DOHH2 (cell line): ENCODE measurements around the gene HLCS.

Experiments used
- H3F3A ChIP-seq: fragments of 200-600 bp; sonication (generic), shearing (Covaris generic); 2 replicates; pipeline ENCODE4 v1.6.0; 2016; ENCODE audit warnings: antibody characterized with exemption, mild to moderate bottlenecking; ENCODE audit not compliant: control insufficient read depth, insufficient read depth
- H3K27ac ChIP-seq: fragments of 200-600 bp; sonication (generic); 2 replicates; pipeline ENCODE4 v1.5.1; 2014; ENCODE audit warnings: low read depth, mild to moderate bottlenecking, low read length, moderate library complexity
- H3K27me3 ChIP-seq: fragments of 200-600 bp; sonication (generic); 2 replicates; pipeline ENCODE4 v1.6.1; 2014; ENCODE audit warnings: mild to moderate bottlenecking, low read length, mixed read lengths; ENCODE audit not compliant: control insufficient read depth
- H3K36me3 ChIP-seq: fragments of 200-600 bp; sonication (generic); 2 replicates; pipeline ENCODE4 v1.6.1; 2014; ENCODE audit warnings: mild to moderate bottlenecking, low read length, moderate library complexity, mixed read lengths; ENCODE audit not compliant: control insufficient read depth
- H3K4me1 ChIP-seq: fragments of 200-600 bp; sonication (generic); 2 replicates; pipeline ENCODE4 v1.6.1; 2014; ENCODE audit warnings: mild to moderate bottlenecking, low read length, mixed read lengths; ENCODE audit not compliant: control insufficient read depth
- H3K4me2 ChIP-seq: fragments of 200-600 bp; sonication (generic); 2 replicates; pipeline ENCODE4 v1.6.0; 2014; ENCODE audit warnings: mild to moderate bottlenecking, low read length, moderate library complexity
- H3K4me3 ChIP-seq: fragments of 200-600 bp; sonication (generic); 2 replicates; pipeline ENCODE4 v1.5.1; 2014; ENCODE audit warnings: mild to moderate bottlenecking, low read length, mixed read lengths
- H3K79me2 ChIP-seq: fragments of 200-600 bp; sonication (generic); 2 replicates; pipeline ENCODE4 v1.6.1; 2014; ENCODE audit warnings: mild to moderate bottlenecking, low read length, mixed read lengths; ENCODE audit not compliant: control insufficient read depth
- H3K9me2 ChIP-seq: fragments of 200-600 bp; sonication (generic); replicated peaks from 2 replicates; pipeline ENCODE4 v1.6.1; 2014; ENCODE audit warnings: mild to moderate bottlenecking, low read length, mixed read lengths; ENCODE audit not compliant: control insufficient read depth
- H3K9me3 ChIP-seq: fragments of 200-600 bp; sonication (generic); 2 replicates; pipeline ENCODE4 v1.6.1; 2014; ENCODE audit warnings: antibody characterized with exemption, low read length, mixed read lengths; ENCODE audit not compliant: control insufficient read depth, insufficient read depth
- H4K20me1 ChIP-seq: fragments of 200-600 bp; sonication (generic); 2 replicates; pipeline ENCODE4 v1.6.0; 2014; ENCODE audit warnings: low read depth, mild to moderate bottlenecking, antibody characterized with exemption, low read length, moderate library complexity; ENCODE audit not compliant: control insufficient read depth, insufficient read depth
- EZH2phosphoT487 ChIP-seq: fragments of 200-600 bp; sonication (generic); IDR thresholded peaks from 2 replicates; pipeline ENCODE4 v1.6.1; 2017; ENCODE audit warnings: borderline replicate concordance, mild to moderate bottlenecking, antibody characterized with exemption, low read length, moderate library complexity, mixed read lengths
- TF ChIP-seq, protein P1 (sequence below): fragments of 200-600 bp; sonication (generic); IDR thresholded peaks from one replicate; pipeline ENCODE4 v1.5.1; 2014; ENCODE audit warnings: antibody characterized with exemption, mild to moderate bottlenecking, low read depth, low read length; ENCODE audit not compliant: poor library complexity, severe bottlenecking

Gene HLCS

DNA sequence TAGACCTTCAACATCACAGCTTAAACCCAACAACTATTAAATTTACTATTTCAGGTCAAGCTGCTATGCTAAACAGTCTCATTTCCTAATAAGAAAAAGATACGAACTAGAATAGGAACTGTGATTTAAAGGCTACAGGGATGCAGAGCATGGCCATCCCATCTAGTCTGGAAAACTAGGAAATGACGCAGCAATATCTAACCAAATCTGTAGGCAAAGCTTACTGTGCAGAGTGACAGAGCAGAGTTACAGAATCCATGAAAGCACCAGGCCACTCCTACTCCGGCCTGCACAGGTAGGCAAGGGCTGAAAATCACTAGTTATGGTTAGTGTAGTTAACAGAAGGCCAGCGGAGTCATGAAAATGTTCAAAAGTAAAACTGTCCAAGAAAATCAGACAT, 2.1 kb downstream of the HLCS start:
- Histone ChIP-seq H3K36me3 (peaks cover 4% of the 10 kb centered on the region), H3F3A (peaks cover 21% of the 10 kb centered on the region), H3K27ac (no peak overlapping the region), H3K4me2 (peak overlapping the region; percentile 95; the same call in 1 of the 2 replicates), H3K4me3 (no peak overlapping the region), H3K4me1 (peaks cover 24% of the 10 kb centered on the region), H3K9me3 (no peaks in the 10 kb centered on the region), H3K9me2 (no peaks in the 10 kb centered on the region), H4K20me1 (no peaks in the 10 kb centered on the region), H3K27me3 (no peaks in the 10 kb centered on the region), H3K79me2 (peaks cover 9% of the 10 kb centered on the region)
- no peak for TF ChIP-seq EZH2phosphoT487
- TF ChIP-seq, protein P1, sequence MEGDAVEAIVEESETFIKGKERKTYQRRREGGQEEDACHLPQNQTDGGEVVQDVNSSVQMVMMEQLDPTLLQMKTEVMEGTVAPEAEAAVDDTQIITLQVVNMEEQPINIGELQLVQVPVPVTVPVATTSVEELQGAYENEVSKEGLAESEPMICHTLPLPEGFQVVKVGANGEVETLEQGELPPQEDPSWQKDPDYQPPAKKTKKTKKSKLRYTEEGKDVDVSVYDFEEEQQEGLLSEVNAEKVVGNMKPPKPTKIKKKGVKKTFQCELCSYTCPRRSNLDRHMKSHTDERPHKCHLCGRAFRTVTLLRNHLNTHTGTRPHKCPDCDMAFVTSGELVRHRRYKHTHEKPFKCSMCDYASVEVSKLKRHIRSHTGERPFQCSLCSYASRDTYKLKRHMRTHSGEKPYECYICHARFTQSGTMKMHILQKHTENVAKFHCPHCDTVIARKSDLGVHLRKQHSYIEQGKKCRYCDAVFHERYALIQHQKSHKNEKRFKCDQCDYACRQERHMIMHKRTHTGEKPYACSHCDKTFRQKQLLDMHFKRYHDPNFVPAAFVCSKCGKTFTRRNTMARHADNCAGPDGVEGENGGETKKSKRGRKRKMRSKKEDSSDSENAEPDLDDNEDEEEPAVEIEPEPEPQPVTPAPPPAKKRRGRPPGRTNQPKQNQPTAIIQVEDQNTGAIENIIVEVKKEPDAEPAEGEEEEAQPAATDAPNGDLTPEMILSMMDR: no peak

DNA sequence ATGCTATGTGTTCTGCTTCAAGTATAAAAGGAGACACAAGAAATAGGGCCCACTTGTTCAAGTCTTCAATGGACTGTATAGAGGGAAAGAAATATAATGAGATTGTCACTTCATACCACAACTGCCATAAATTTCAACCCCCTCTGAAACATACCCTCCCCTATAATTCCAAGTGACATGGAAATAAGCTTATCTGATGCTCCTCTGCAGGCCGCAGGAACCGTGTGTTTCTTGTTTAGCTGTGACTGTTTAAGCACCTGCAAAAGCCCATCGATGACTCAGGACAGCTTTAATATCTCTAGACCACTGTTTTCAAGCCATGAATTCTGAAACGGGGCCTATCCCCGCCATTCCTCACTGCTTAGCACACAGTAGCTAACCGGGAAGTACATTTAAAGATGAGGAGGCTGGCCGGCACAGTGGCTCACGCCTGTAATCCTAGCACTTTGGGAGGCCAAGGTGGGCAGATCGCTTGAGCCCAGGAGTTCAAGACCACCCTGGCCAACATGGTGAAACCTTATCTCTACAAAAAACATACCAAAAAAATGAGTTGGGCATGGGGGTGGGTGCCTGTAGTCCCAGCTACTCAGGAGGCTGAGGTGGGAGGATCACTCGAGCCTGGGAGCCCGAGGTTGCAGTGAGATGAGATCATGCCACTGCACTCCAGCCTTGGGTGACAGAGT, 4.2 kb downstream of the HLCS start:
- Histone ChIP-seq H4K20me1 (no peaks in the 10 kb centered on the region), H3K4me1 (peaks cover 22% of the 10 kb centered on the region), H3F3A (peaks cover 12% of the 10 kb centered on the region), H3K36me3 (peaks cover 4% of the 10 kb centered on the region), H3K27ac (no peak overlapping the region), H3K9me2 (no peaks in the 10 kb centered on the region), H3K4me2 (no peak overlapping the region), H3K27me3 (no peaks in the 10 kb centered on the region), H3K9me3 (no peaks in the 10 kb centered on the region), H3K4me3 (no peak overlapping the region), H3K79me2 (peaks cover 9% of the 10 kb centered on the region)
- TF ChIP-seq EZH2phosphoT487: no peak
- TF ChIP-seq, protein P1: no peak

DNA sequence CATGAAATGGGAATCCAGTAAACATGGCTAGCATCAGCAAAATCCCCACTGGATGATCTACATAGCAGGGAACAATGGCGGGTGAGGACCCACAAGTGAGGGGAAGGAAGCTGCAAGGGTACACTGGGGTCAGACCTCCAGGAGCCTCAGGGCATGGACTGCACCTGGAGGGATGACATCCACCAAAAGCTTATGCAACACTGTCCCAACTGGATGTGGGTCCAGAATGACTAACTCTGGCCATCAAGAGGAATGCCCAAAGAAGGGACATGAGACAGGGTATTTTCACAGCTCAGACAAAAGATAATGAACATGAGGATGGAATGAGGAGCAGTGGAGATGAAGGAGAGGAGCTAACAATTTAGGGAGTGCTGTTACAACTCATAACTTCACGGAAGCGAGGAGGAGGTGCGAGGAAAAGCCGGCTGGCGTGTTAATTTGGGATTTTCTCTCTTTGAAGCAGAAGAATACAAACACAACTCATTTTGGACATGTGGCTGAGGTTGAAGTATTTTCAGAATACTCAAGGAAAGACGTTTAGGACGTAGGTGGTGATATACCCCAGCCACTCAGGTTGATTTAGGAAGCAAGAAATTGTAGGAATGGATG, 5.7 kb downstream of the HLCS start:
- TF ChIP-seq EZH2phosphoT487: no peak
- TF ChIP-seq, protein P1: no peak
- no peaks in the 10 kb centered on the region for H4K20me1 ChIP-seq
- no peaks in the 10 kb centered on the region for H3K27me3 ChIP-seq
- H3K4me3 ChIP-seq: no peak overlapping the region
- peaks cover 7% of the 10 kb centered on the region for H3K79me2 ChIP-seq
- H3F3A ChIP-seq: peaks cover 8% of the 10 kb centered on the region
- H3K9me3 ChIP-seq: no peaks in the 10 kb centered on the region
- peaks cover 16% of the 10 kb centered on the region for H3K4me1 ChIP-seq
- H3K36me3 ChIP-seq: peaks cover 4% of the 10 kb centered on the region
- H3K27ac ChIP-seq: no peak overlapping the region
- no peak overlapping the region for H3K4me2 ChIP-seq
- H3K9me2 ChIP-seq: no peaks in the 10 kb centered on the region
